Nephron progenitor cell (in vitro differentiated cells): ENCODE measurements around the gene ABLIM1.

Source experiments
- DNase-seq: peaks from one replicate; pipeline ENCODE4 v3.0.0; 2021
- H3K27ac Mint-ChIP-seq: 2 replicates; pipeline ENCODE4 v1.8.0; 2021; ENCODE audit warnings: mild to moderate bottlenecking, moderate library complexity, mixed read lengths
- H3K27me3 Mint-ChIP-seq: 2 replicates; pipeline ENCODE4 v1.8.0; 2021; ENCODE audit warnings: mild to moderate bottlenecking, low read depth, mixed read lengths; ENCODE audit not compliant: poor library complexity
- H3K36me3 Mint-ChIP-seq: 2 replicates; pipeline ENCODE4 v1.8.0; 2021; ENCODE audit warnings: low read depth, mixed read lengths
- H3K4me1 Mint-ChIP-seq: 2 replicates; pipeline ENCODE4 v1.8.0; 2021; ENCODE audit warnings: mixed read lengths
- H3K4me3 Mint-ChIP-seq: 2 replicates; pipeline ENCODE4 v1.8.0; 2021; ENCODE audit warnings: mild to moderate bottlenecking, moderate library complexity, mixed read lengths
- H3K9me3 Mint-ChIP-seq: 2 replicates; pipeline ENCODE4 v1.8.0; 2021; ENCODE audit warnings: mild to moderate bottlenecking, moderate library complexity, mixed read lengths
- TF ChIP-seq, protein P1 (sequence below): fragments of 200-600 bp; sonication (generic); IDR thresholded peaks from 2 replicates; pipeline ENCODE4 v1.5.0; 2021; ENCODE audit warnings: antibody characterized with exemption

The ABLIM1 gene

GRCh38 chr10:114525368-114525949 is 132.6 kb downstream of the ABLIM1 start:
- TF ChIP-seq, protein P1, sequence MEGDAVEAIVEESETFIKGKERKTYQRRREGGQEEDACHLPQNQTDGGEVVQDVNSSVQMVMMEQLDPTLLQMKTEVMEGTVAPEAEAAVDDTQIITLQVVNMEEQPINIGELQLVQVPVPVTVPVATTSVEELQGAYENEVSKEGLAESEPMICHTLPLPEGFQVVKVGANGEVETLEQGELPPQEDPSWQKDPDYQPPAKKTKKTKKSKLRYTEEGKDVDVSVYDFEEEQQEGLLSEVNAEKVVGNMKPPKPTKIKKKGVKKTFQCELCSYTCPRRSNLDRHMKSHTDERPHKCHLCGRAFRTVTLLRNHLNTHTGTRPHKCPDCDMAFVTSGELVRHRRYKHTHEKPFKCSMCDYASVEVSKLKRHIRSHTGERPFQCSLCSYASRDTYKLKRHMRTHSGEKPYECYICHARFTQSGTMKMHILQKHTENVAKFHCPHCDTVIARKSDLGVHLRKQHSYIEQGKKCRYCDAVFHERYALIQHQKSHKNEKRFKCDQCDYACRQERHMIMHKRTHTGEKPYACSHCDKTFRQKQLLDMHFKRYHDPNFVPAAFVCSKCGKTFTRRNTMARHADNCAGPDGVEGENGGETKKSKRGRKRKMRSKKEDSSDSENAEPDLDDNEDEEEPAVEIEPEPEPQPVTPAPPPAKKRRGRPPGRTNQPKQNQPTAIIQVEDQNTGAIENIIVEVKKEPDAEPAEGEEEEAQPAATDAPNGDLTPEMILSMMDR = no peak
- H3K4me1 Mint-ChIP-seq = peaks cover 64% of the 10 kb centered on the region
- peaks cover 3% of the 10 kb centered on the region for H3K27me3 Mint-ChIP-seq
- no peak for DNase-seq
- H3K27ac Mint-ChIP-seq = peak overlapping the region; percentile 99
- H3K4me3 Mint-ChIP-seq = peak overlapping the region; percentile 94
- peaks cover under 1% of the 10 kb centered on the region for H3K36me3 Mint-ChIP-seq
- no peaks in the 10 kb centered on the region for H3K9me3 Mint-ChIP-seq

DNA sequence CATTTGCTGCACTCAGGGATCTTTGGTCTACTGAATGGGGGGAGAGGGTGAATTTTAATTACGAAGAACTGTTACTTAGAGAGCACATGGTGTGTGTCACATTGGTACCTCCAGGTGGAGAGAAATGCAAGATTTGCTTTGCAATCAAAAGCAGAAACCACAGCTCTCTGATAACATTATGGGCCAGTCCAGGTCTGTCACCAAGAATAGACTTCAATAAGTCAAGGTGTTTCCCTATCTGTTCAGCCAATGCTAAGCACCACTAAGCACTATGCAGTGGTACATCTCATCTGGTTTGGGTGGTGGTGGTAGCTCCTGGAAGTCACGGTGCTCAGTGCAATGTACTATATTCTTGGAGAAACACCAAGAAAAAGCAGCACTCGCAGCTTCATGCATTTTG is 134.2 kb downstream of the ABLIM1 start:
- peaks cover 80% of the 10 kb centered on the region for H3K4me1 Mint-ChIP-seq
- peaks cover 3% of the 10 kb centered on the region for H3K36me3 Mint-ChIP-seq

DNA sequence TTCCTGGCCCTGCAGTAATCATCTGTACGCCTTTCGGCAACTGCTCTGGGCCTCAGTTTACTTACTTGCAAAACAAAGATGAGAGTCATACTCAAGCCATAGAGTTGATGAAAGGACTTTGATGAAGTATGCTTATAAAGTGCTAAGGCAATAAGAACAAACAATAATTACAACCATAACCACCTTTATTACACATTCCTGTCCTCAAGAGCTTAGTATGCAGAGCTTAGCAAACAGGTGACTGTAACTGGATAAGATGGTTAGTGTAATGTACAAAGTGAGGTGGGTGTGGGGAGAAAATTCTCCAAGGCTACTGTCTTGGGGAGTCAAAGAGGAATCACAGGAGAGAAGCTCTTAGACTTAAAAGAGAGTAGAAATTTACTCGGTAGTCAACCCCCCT is 136.8 kb downstream of the ABLIM1 start:
- H3K4me1 Mint-ChIP-seq = peaks cover 93% of the 10 kb centered on the region
- H3K9me3 Mint-ChIP-seq = no peaks in the 10 kb centered on the region
- H3K4me3 Mint-ChIP-seq = no peak overlapping the region
- peaks cover 3% of the 10 kb centered on the region for H3K36me3 Mint-ChIP-seq
- H3K27me3 Mint-ChIP-seq = no peaks in the 10 kb centered on the region
- TF ChIP-seq, protein P1 = no peak
- DNase-seq = no peak
- no peak overlapping the region for H3K27ac Mint-ChIP-seq

More for the DNA sequence above, 134.2 kb downstream of the ABLIM1 start:
- Mint-ChIP-seq H3K27ac (no peak overlapping the region), H3K4me3 (peak overlapping the region; percentile 94), H3K9me3 (no peaks in the 10 kb centered on the region), H3K27me3 (peaks cover 3% of the 10 kb centered on the region)
- DNase-seq = no peak
- TF ChIP-seq, protein P1 = no peak

DNA sequence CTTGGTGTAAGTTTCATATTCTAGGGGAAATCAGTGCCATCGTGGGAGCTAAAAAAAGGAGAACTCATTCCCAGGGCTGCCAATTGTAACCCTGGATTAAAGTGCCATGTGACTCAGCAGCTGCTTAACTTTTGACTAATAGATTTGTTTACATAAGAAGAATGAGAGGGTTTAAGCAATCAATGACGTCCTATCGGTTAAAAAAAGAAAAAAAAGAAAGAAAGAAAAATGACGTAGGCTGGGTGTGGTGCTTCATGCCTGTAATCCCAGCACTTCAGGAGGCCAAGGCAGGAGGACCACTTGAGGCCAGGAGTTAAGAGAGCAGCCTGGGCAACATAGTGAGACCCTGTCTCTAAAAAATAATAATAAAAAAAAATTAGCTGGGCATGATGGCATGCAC is 137.6 kb downstream of the ABLIM1 start:
- DNase-seq = no peak
- Mint-ChIP-seq H3K9me3 (no peaks in the 10 kb centered on the region), H3K36me3 (peaks cover 3% of the 10 kb centered on the region), H3K4me1 (peaks cover 93% of the 10 kb centered on the region), H3K27me3 (no peaks in the 10 kb centered on the region), H3K4me3 (no peak overlapping the region), H3K27ac (no peak overlapping the region)
- TF ChIP-seq, protein P1 = no peak

DNA sequence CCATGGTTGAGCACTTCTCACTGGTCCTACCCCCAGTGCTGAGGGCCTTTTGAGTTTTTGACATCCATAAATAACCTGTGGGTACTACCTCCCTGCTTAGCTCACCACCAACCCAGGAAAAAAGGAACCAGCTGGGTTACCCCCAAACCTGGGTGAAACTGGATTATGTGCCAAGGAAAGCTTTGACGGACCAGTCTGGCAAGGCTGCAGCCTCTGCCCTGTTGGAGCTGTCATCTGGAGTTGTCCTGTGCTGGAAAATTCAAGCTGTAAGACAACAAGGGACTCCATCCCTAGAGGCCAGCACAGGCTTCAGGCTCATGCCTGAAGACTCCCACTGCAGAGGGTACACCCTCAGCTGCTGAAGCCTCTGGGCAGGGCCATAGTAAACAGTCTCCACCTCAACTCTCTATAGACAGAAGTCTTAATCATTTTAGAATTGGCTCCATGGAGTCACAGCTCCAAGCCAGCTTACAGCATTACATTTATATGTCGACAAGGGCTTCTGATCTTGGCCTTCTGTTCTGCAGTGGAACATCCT is 138.2 kb downstream of the ABLIM1 start:
- Mint-ChIP-seq H3K4me3 (no peak overlapping the region), H3K9me3 (no peaks in the 10 kb centered on the region), H3K27me3 (no peaks in the 10 kb centered on the region), H3K36me3 (peaks cover 3% of the 10 kb centered on the region), H3K4me1 (peaks cover 94% of the 10 kb centered on the region), H3K27ac (peak overlapping the region; percentile 45)
- DNase-seq = no peak
- TF ChIP-seq, protein P1 = no peak

GRCh38 chr10:114519306-114519669 is 138.8 kb downstream of the ABLIM1 start:
- DNase-seq = no peak
- Mint-ChIP-seq H3K36me3 (peaks cover 3% of the 10 kb centered on the region), H3K4me3 (no peak overlapping the region), H3K27ac (peak overlapping the region; percentile 45), H3K9me3 (no peaks in the 10 kb centered on the region), H3K27me3 (no peaks in the 10 kb centered on the region), H3K4me1 (peaks cover 93% of the 10 kb centered on the region)
- TF ChIP-seq, protein P1 = no peak
